RPMI8226 (cell line): Measurements from ENCODE around the gene TTC6.
"Not testable (repeated sequence)": the region's sequence is repeated elsewhere in the genome, so short reads cannot be mapped to it uniquely, and the experiment has no call there.

Experiments used
- DNase-seq: peaks from one replicate; pipeline ENCODE4 v3.0.0-alpha.2; 2015

Gene TTC6, protein sequence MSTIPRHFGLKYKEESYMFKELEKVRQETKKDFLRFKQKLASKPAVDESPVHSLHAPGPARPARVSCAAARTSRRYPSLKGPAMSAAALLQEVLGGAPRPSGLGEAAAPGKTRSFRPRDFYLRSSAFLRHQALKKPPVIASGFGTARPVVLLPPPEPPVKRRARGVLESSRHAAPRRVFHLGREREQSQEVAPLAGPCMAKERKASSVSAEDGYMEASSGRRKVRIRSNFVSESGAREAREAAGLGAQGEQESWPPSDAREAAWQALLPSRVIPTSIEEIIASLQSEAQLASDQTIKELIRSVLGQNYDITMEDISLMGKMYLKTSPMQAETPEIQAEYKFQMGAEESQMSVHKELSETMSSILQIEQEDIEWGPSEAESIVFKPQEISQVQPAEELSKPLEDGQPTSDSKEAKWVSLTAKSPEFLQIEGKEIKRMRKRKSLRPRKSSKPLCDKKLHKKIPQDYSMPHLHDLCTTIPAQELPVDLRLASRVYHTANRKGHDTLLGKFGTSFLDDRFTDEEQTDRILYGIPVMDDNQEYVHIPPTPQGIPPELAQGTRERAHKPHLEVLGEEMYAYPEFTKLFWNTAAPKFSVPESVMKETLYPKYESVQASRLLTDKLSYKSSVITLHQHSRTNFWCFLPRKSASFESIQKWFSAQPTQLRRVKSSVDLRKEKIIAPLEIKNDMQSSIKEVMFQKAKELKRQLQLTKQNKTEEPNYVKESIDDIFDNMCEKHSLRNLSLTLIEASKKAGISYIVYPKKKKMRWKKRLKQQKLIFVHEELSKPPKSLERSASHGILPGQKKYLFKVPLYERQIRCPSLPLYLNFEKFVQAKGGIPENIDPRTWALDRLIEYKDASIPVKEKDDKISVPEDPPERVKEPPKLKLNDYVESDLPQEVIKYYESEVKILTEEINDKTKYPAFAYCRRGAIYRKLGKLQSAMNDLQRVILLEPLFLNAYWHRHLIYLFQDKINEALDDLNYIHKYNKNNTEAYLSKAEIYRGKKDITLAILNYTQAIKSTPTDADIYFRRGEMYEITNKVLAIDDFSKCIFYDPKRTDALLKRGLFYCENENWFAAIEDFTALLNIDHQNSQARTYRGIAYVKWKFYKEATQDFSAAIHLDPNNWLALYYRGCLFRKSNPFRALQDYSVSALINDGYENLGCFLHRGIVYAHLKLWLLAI (N-terminal part only)

DNA sequence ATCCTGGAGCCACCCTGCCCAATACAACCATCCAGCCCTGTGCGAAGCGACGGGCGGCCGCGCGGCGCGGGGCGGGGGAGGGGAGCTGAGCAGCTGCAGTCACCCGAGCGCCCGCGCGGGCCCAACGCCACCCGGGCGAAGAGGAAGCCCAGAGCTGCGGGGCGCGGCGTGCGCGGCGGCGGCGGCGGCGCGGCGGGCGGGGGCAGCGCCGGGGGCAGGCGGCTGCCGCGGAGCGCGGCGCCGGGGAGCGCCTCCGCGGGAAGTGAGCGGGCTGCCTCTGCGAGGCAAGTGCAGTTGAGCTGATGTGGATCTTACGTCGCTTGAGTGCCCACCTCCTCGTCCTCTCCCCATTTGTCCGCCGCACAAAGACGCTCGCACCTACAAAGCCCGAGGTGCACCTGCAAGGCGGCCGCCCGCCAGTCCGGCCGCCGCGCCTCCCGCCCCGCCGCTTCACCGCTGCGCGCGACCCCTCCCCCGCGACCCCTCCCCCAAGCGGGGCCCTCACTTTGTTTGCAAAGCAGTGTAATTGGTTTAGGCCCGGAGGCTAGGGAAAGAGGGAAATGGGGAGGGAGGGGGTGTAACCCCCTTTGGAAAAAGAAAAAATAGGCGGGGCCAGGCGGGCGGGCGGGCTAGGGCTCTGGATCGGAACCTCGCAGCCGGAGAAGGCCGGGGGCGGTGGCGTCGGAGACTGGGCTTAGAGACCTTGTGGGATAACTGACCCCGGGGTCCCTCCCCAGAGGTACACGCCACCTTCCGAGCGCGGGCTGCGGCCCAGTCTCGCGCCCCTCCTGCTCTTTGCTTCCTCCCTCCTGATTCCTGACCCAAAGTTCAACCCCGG lies at the start of gene TTC6, which contains the start of gene FOXA1:
Gene TTC6, plus strand, starts transcription at position 659 of the 838 bp plus-strand sequence. CDS start 26,436 bp downstream, outside the sequence.
Gene FOXA1, minus strand, starts transcription at position 279 of the 838 bp plus-strand sequence. Its CDS starts 277 bp downstream, at position 2.
- DNase-seq: peak; percentile 67

DNA sequence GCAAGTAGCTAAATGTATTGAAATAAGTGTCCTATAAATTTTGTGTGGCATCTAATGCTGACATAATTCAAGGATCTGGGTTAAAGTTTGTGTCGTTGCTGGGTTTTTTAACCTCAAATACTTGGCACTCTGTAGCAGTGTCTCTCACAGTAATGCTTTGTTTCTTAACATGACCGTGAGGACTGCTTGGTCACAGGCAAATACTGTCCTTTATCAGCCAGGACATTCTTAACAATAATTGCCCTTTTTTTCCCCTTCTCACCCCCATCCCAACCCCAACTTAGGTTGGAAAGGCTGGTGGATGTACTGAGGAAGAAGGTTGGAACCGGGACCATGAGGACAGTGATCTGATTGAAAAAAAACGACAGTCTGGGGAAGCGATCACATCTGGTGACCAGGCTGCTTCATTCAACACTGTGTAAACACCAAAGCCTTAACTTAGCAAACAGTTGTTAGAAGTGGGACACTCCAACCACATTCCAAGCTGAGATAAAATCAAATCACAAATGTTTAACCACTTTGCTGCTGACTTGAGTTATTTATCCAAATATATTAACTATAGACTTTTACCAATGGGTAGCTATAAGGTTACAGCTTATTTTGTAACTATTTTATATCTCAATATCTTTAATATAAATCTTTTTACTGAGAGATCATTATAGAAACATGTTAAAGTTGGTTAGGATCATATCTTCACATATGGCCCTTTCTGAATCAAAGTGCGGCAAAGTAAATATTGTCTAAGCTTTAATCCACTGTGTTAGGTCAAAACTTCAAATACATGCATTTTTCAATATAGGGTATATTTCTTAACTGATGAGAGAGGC lies 48.6 kb upstream of the TTC6 start:
- no peak for DNase-seq

DNA sequence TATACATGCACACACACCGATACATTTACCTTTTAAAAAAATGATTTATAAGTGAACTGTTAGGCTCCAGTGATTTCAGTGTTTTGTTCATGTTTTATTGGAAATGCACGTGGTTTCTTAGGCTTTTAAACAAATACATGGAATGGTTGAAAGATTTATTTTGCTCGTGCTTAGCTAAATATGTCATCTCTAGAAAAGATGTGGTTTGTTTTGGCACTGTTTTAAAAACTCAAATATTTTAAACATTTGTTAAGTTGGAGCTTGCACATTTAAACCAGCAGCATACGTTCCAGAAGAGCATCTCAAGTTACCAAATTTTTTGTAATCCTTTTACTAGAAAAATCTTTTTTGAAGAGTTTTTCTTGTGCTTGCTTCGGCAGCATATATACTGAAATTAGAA lies 44.9 kb upstream of the TTC6 start:
- DNase-seq: no peak

DNA sequence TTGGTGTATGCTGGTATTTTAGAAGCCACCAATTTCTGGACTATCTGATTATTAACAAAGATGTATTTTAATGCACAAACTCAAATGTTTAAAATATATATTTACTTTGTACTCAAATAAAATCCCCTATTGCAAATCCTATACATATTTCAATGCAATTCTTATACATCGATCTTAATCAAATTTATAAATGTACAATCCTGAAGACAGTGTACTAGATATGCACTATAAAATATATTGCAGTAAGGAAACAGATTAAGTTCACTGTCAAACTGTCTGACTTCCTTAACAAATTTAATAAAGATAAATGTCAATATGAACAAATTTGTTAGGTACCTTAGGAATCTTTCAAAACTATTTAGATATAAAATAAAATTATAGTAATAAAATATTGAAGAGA lies 44.3 kb upstream of the TTC6 start:
- DNase-seq: no peak

DNA sequence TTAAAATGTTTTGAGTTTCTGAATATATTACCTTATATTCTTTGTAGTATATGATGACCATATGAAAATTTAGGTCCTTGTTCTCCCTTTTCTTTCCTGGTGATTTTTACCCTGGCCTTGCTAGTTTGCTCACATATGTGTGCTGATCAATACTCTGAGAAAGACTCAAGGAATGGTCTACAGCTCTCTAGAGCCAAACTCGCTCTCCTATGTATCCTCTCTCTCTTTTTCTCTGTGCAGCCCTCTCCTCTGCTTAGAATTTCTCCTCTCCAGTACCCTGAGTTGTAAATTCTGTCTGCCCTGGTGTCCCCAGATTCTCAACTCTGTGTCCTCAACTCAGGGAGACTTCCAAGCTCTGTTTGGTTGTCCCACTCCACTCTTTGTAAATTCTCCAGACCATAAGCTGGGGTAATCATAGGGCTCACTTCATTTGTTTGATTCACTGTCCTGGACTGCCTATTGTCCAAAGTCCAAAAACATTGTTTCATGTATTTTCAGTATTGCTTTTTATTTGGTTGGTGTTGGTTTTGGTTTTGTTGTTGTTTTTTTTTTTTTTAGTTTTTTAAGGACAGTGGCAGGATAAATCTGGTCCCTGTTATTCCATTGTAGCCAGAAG lies 41.4 kb upstream of the TTC6 start:
- no peak for DNase-seq

DNA sequence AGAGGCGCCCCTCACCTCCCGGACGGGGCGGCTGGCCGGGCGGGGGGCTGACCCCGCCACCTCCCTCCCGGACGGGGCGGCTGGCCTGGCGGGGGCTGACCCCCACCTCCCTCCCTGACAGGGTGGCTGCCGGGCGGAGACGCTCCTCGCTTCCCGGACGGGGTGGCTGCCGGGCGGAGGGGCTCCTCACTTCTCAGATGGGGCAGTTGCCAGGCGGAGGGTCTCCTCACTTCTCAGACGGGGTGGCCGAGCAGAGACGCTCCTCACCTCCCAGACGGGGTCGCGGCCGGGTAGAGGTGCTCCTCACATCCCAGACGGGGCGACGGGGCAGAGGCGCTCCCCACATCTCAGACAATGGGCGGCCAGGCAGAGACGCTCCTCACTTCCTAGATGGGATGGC lies 39.8 kb upstream of the TTC6 start:
- DNase-seq: not testable (repeated sequence)

DNA sequence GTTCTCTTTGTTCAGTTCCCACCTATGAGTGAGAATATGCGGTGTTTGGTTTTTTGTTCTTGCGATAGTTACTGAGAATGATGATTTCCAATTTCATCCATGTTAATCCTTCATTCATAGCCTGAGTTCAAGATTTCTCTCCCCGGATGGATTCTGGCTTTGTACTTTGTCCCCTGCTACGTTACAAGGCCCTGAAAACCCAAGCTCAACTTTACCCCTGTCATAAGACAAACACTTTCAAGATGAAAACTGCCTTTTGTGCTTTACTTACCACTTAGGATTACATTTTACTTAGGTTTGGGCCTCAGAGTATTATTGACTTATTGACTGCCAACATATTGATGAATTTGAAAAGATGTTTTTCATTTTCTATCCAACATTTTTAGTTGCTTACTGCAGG lies 36.7 kb upstream of the TTC6 start:
- DNase-seq: no peak

DNA sequence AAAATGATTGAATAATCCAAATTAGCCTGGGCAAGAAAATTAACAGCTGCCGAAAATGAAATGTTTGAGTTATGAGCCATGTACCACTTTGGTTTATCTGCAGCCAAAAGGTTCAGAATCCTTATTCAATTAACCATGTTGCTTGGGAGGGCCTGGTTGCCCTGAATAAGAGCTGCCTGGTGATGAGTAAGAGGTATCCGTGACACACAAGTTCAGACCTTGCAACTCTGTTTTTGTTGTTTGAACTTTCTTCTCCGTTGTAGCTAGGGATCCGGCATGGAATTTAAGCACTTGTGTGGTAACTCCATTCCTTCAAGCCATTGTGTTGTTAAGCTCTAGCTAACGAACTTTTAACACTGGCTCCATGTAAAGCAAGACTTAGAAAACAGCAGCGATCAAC lies 36.0 kb upstream of the TTC6 start:
- no peak for DNase-seq

DNA sequence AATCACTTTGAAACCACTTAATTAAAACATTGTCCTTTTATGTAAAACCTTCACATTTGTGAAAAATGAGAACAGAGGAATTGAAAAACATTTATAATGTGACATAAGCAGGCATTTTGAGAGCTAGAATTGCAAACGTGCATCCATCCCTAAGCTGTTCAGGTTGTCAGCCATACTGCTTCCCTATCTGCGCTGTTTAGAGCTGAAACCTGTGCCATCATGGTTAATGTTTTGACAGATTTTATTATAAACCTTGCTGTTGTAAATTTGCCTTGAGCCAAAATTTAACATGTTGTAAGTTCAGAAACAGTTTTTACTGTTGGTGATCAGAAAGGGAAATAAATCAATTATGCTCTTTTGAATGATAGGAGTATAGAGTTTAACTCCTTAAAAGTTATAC lies 32.2 kb upstream of the TTC6 start:
- DNase-seq: no peak

DNA sequence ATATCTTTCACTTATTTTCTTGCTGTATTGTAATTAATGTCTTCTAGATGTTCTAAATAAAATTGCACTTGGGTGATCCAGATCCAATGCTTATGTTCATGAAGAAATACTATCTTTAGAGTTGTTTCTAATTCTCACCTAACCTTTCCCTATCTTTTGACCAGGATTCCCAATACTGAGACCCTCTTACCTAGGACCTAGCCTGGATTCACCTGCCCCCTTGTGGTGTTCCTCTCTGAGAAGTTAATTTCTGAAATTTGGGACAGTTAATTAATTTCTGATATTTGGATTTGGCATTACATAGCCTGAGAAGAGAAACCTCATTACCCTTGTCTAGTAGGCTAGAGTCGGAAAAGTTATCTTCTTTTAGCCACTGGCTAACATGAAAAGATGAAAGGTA lies 29.9 kb upstream of the TTC6 start:
- DNase-seq: no peak

DNA sequence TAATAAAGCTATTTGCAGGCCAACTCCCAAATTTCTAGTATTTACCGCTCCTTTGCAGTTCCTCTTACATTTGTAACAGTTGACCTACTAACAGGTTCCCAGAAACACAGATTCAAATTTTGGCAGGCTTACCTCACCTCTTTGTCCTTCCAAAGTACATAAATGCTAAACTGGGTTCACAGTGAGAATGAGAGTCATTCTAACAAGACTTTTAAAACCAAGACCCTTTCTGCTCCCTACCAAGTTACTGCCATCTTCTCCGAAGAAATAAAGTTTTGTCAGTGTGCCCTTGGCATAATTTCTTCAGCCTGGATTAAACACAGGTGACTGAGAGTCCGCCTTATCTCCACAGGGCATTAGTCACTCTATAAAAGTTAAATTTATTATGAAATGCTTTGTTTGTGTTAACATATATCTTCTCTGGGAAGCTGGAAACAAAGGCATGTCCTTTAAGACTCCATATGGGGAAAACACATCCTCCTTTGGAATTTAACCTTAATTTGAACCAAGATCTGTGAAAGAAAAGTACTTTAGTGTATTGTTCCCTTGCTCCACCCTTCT lies 28.5 kb upstream of the TTC6 start:
- DNase-seq: no peak

DNA sequence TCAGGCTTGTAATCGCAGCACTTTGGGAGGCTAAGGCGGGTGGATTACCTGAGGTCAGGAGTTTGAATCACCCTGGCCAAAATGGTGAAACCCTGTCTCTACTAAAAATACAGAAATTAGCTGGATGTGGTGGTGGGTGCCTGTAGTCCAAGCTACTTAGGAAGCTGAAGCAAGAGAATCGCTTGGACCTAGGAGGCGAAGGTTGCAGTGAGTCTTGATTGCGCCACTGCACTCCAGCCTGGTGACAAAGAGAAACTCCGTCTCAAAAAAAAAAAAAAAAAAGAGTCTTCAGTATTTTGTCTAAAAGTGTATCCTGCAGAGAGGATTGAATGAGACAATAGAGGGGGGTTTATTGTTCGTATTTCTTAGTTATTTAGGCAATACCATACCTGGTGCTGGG lies 25.7 kb upstream of the TTC6 start:
- DNase-seq: no peak

DNA sequence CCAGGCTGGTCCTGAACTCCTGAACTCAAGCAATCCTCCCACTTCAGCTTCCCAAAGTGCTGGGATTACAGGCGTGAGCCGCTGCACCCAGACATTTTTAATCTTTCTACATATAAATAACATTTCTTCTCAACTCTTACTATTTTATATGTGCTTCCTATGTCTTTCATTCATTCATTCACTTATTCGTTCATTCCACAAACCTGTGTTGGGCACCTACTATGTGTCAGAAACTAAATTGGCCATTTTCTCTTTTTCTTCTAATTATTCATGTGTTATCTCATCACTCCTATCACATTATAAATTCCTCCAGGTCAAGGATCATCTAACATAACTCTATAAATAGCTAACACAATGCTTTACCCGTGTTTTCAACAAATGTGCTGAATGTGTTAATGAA lies 24.0 kb upstream of the TTC6 start:
- DNase-seq: no peak

DNA sequence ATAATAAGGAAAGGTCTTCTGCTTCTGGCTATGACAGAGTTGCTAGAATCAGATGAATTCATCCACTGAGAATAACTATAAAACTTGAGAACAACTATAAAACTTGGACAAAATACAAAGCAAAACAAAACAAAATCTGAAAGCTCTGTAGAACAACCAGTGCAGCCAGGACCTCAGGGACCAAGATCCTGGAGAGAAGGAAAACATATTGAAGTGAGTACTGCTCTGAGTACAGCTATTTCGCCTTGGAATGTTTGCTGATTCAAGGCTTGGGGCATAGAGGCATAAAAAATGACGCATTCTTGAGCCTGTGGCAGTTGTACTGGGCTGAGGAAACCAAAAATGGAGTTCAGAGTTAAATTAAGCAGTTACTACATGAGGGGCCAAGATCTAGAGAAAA lies 22.1 kb upstream of the TTC6 start:
- DNase-seq: no peak

DNA sequence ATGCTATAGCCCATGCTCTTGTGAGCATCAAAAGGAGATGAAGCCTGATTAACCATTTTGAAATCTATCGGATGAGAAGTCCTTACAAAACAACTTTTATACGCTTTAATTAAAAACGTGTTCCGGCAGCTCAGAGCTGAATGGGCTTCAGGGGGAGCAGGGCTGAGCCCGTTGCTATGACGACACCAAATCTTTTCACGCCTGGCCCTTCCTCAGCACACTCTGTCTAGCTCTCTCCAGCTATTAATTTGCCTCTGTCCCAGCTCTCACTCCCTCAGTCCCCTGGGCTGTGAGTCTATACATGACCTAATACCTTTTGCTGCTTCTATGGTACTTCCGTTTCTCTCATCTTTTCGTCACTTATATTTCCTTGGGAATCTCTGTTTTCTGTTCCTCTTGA lies 16.2 kb upstream of the TTC6 start:
- no peak for DNase-seq

DNA sequence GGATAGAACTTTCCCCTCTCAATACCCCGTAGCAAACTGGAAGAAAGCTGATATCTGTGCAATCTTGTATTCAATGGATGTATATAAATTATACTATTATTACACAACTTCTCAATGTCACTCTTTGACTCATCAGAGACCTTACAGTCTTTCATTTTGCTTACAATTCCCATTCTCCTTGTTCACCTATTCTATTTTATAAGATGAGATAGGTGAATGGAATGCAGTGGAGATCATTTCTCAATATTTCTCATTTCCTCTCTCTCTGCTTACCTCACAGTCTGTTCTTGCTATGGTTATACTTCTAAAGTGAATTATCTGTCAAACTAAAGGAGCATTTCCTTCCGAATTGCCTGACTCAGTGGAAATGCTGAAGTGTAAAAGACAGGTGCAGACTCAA lies 15.3 kb upstream of the TTC6 start:
- no peak for DNase-seq

DNA sequence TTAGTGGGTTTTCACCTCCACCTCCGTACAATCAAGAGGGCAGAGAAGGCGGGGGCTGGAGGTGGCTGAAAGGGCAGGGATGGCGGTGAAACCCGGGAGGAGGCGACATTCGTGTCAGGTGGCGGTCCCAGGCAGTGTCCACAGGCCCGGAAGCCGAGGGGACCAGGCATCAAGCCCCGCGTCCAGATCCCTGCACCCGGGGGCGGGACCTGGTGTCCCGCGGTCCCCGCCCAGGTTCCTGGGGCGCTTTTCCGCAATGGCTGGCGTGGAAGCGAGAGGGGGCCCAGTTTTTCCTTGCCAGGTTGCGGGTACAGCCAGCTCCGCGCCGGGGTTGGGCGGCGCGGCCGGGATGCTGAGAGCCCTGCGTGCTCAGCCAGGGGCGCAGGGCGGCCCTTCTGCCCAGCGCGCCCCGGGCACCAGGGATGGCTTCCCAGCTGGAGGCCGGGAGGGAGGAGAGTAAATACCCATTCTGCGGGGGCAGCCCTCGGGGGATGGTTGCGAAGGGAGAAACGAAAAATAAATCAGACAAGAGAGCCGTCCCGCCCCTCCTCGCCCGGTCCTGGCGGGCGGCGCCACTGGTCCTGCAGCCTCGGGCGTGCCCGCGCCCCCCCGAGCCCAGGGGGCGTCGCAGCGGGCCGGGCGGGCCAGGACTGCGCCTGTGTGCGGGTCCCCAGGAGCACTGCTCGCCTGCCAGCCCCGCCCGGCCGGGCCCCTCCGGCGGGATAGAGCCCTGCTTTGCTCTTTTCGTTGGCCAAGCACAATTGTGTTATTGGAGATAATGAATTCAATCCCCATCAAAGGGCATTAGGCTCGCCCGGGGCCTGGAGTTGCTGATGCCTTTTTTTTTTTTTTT lies 11.8 kb upstream of the TTC6 start:
- DNase-seq: no peak

DNA sequence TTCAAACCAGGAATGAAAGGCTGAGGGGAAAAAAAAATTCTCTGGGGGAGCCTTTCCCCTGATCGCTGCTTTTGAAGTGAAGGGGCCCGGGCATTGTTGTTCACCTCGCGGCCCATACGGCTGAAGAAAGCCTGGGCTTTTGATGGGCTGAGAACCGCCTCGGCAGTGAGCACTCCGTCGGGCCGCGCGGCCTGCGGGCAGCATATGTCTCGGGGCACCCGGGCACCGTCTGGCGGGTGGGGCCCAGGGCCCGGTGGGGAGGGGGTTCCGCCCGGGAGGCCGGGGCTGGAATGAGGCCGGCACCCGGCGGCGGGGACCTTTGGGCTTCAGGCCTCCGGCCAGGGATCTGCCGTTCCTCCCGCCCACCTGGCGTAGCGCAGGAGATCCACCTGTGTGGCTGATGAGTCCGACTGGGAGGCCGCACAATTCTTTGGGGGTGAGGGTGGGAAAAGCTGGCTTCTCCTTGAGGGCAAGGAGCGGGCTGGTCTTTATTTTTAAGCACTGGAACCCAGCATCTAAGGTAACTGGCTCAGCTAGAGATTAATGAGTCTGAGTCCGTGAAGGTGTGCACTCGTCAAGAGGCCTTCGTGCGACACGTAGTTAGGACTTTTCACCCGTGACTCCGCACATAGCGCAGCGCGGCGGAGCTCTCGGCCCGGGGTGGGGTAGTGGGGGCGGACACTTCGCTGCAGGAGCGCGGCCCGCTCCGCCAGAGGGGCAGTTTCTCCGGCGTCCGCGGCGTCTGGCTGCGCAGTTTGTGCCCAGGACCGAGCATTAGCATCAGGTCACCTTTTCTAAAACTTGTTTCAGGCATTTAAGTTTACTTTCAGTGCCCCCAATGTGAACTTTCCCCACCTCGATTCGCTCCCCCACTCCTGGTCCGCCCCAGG lies 11.0 kb upstream of the TTC6 start:
- no peak for DNase-seq

DNA sequence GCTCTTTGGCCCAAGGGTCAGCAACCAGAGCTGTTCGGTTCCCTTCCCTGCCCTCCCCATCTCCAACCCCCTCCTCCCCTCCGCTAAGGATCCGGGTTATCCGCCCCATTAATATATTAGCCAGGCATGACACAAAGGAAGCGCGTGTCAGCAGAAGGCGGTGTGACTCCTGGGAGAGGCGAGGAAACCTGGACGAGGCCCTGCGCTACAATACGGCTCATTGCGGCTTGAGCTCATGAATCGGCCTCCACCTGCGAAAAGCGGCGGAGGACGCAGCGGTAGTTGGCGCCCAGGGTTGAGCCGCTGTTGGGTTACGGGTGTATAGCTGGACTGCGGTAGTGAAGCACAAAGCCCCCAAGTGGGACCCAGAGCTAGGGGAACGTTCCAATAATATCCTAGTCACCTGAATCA lies 10.3 kb upstream of the TTC6 start:
- no peak for DNase-seq
